Measurements from ENCODE around the gene EFL1.

GRCh38 chr15:82262422-82263026, at the start of gene EFL1, which contains the start of gene SAXO2:
- TF ChIP-seq CTCF (IDR thresholded peaks at IDR 0.05; ENCODE audit: low read length) (no peak), EZH2 (IDR thresholded peaks at IDR 0.05; ENCODE audit: borderline replicate concordance, low read length) (no peak)

Data from OCI-LY1 (cell line).